ENCODE data around the gene MACROD2. TPM values are rescaled to one million over a fixed set of nuclear protein-coding genes. Genes with fewer than 3 reads are reported as not detected.

The MACROD2 gene
- total RNA-seq, 1 experiment from 2014 or later, result 1.6 TPM

DNA sequence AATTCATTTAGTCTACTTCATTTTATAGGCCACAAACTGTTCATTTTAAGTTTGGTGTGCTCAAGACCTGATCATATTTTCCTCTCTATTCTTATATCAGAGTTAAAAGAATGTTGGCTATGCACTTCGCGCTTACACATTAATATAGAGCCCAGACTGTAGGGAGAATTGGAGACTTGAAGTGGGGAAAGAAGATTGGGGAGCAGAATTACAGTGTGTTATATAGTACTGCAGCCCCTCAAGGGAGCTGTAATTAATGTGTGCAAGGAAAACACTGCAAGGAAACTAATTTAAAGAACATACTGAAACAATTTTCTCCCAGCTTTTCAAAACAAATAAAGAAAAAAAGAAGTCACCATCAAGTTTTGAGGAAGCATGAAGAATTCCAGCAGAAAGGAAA is 914.8 kb downstream of the MACROD2 start:
- H2BK15ac ChIP-seq (ENCODE audit: low read depth, low read length), result no peak overlapping the region
- H2AK5ac ChIP-seq (ENCODE audit: insufficient read length, low read length), result no peak overlapping the region
- no peak overlapping the region for H3K4me3 Mint-ChIP-seq
- TF ChIP-seq, protein P1, sequence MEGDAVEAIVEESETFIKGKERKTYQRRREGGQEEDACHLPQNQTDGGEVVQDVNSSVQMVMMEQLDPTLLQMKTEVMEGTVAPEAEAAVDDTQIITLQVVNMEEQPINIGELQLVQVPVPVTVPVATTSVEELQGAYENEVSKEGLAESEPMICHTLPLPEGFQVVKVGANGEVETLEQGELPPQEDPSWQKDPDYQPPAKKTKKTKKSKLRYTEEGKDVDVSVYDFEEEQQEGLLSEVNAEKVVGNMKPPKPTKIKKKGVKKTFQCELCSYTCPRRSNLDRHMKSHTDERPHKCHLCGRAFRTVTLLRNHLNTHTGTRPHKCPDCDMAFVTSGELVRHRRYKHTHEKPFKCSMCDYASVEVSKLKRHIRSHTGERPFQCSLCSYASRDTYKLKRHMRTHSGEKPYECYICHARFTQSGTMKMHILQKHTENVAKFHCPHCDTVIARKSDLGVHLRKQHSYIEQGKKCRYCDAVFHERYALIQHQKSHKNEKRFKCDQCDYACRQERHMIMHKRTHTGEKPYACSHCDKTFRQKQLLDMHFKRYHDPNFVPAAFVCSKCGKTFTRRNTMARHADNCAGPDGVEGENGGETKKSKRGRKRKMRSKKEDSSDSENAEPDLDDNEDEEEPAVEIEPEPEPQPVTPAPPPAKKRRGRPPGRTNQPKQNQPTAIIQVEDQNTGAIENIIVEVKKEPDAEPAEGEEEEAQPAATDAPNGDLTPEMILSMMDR (conservative IDR thresholded peaks at IDR 0.05), result no peak
- H3K27me3 ChIP-seq (ENCODE audit: insufficient read depth, low read length), result no peaks in the 10 kb centered on the region
- DNase-seq, result no peak
- H3K9ac ChIP-seq (ENCODE audit: extremely low read depth, insufficient read length, low read length), result no peak overlapping the region
- H3K23me2 ChIP-seq (ENCODE audit: insufficient read length, low read depth, low read length, poor library complexity, severe bottlenecking), result no peaks in the 10 kb centered on the region
- no peak overlapping the region for H2BK5ac ChIP-seq (ENCODE audit: insufficient read length, low read length)
- H4K20me1 ChIP-seq (ENCODE audit: control insufficient read depth, insufficient read depth, insufficient read length), result no peaks in the 10 kb centered on the region
- WGBS (ENCODE audit: extremely low coverage, insufficient read length, low lambda C conversion rate), result no CpG with 5 or more reads among the region's 2 CpGs
- no peak overlapping the region for H2BK20ac ChIP-seq (ENCODE audit: low read depth, low read length, poor library complexity, severe bottlenecking)
- no peak overlapping the region for H3K4ac ChIP-seq (ENCODE audit: low read depth, low read length)
- no peaks in the 10 kb centered on the region for H3K9me3 ChIP-seq (ENCODE audit: control insufficient read depth, low read depth, low read length)
- no peak overlapping the region for H4K5ac ChIP-seq (ENCODE audit: insufficient read length, low read depth, low read length)
- H3K36me3 Mint-ChIP-seq (ENCODE audit: insufficient read depth in 1 of 3, low read depth in 3 of 3), result no peaks in the 10 kb centered on the region
- peaks cover 12 to 14% of the 10 kb centered on the region in 2 experiments for H3K4me1 Mint-ChIP-seq
- no peak overlapping the region for H2BK12ac ChIP-seq (ENCODE audit: insufficient read length, low read depth, low read length)
- no peaks in the 10 kb centered on the region for H3K27me3 Mint-ChIP-seq (ENCODE audit: low read depth)
- H3K27ac ChIP-seq (ENCODE audit: insufficient read length, low read depth, low read length), result no peak overlapping the region
- no peak overlapping the region for H3K56ac ChIP-seq (ENCODE audit: insufficient read length, low read depth, low read length)
- no peak overlapping the region for H3K18ac ChIP-seq (ENCODE audit: insufficient read length, low read depth, low read length)
- H4K91ac ChIP-seq (ENCODE audit: insufficient read length, low read depth, low read length), result no peak overlapping the region
- no peak overlapping the region for H3K14ac ChIP-seq (ENCODE audit: insufficient read depth, low read length)
- H2AFZ ChIP-seq (ENCODE audit: low read length), result no peak overlapping the region
- H3K4me1 ChIP-seq (ENCODE audit: insufficient read depth, low read length), result peaks cover 2% of the 10 kb centered on the region; the same call in 1 of the 2 replicates
- no peak overlapping the region for H3T11ph ChIP-seq (ENCODE audit: low read length)
- H3K27ac Mint-ChIP-seq, result no peak overlapping the region
- no peaks in the 10 kb centered on the region for H3K79me1 ChIP-seq (ENCODE audit: insufficient read depth, low read depth, low read length, poor library complexity, severe bottlenecking)
- no peaks in the 10 kb centered on the region for H3K9me3 Mint-ChIP-seq
- no peak overlapping the region for H2BK120ac ChIP-seq (ENCODE audit: low read depth, low read length, poor library complexity, severe bottlenecking)
- no peaks in the 10 kb centered on the region for H3K79me2 ChIP-seq (ENCODE audit: insufficient read depth, low read length)
- no peak overlapping the region for H3K4me2 ChIP-seq (ENCODE audit: insufficient read depth, insufficient read length, low read length)
- no peak overlapping the region for H4K8ac ChIP-seq (replicated peaks; ENCODE audit: insufficient read length, low read depth, low read length)
- no peak overlapping the region for H3K23ac ChIP-seq (ENCODE audit: insufficient read length, low read depth, low read length)

Measured in H9 (cell line).